ENCODE measurements around the gene TBX2.

Gene TBX2

DNA sequence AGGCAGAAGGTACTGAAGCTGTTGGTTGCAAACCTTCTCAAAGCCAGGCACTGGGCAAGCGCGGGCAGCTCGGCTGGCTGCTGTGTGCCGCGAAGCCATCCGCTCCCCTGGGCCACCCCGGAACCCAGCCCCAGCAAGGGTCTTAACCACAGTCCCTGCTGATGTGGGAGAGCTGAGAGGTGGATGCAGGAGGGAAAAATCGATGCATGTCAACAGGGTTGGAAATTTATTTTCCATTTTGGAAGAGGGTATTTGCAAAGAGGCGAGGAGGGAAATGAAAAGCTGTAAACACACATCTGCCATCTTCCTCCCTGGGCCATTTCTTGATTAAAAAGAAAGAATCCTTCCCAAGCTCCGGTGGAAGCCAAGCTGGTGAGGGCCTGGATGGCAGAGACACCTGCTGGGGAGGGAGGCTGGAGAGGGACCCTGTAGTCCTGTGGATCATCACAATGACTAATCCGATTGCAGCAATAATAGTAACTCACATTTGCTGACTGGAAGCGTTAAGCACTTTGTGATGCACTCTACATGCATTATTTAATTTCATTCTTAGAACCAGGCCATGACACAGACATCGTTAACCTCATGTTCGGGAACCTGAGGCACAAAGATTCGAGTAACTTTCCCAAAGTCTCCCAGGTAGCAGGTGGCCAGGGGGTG lies 13.9 kb upstream of the TBX2 start:
- CTCF ChIA-PET, result interaction anchor here (0.9 to 1.5 kb wide), 4 partner anchors 8 to 416 kb away, joined by 3 to 6 read pairs (median 4); no protein-coding TSS in a partner anchor
- H3K4me3 ChIP-seq (ENCODE audit: low read depth, low read length), result no peak overlapping the region
- DNase-seq (ENCODE audit: low read depth, low spot score), result no peak
- TF ChIP-seq, protein P1, sequence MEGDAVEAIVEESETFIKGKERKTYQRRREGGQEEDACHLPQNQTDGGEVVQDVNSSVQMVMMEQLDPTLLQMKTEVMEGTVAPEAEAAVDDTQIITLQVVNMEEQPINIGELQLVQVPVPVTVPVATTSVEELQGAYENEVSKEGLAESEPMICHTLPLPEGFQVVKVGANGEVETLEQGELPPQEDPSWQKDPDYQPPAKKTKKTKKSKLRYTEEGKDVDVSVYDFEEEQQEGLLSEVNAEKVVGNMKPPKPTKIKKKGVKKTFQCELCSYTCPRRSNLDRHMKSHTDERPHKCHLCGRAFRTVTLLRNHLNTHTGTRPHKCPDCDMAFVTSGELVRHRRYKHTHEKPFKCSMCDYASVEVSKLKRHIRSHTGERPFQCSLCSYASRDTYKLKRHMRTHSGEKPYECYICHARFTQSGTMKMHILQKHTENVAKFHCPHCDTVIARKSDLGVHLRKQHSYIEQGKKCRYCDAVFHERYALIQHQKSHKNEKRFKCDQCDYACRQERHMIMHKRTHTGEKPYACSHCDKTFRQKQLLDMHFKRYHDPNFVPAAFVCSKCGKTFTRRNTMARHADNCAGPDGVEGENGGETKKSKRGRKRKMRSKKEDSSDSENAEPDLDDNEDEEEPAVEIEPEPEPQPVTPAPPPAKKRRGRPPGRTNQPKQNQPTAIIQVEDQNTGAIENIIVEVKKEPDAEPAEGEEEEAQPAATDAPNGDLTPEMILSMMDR (IDR thresholded peaks at IDR 0.05; ENCODE audit: insufficient read depth, low read length, missing control alignments), result no peak
- POLR2A ChIA-PET, result interaction anchor here (0.6 kb wide), 1 partner anchor 12 kb away, joined by 3 read pairs; no protein-coding TSS in a partner anchor

GRCh38 chr17:61386251-61386650 lies 13.4 kb upstream of the TBX2 start:
- H3K4me3 ChIP-seq (ENCODE audit: low read depth, low read length), result no peak overlapping the region
- DNase-seq (ENCODE audit: low read depth, low spot score), result no peak
- POLR2A ChIA-PET, result no interaction called here
- CTCF ChIA-PET, result interaction anchor here (0.9 to 1.5 kb wide), 5 partner anchors 7 to 416 kb away, joined by 3 to 6 read pairs (median 4); no protein-coding TSS in a partner anchor
- TF ChIP-seq, protein P1 (IDR thresholded peaks at IDR 0.05; ENCODE audit: insufficient read depth, low read length, missing control alignments), result no peak

GRCh38 chr17:61387011-61387410 lies 12.6 kb upstream of the TBX2 start:
- POLR2A ChIA-PET, result no interaction called here
- H3K4me3 ChIP-seq (ENCODE audit: low read depth, low read length), result no peak overlapping the region
- no peak for DNase-seq (ENCODE audit: low read depth, low spot score)
- TF ChIP-seq, protein P1 (IDR thresholded peaks at IDR 0.05; ENCODE audit: insufficient read depth, low read length, missing control alignments), result no peak
- CTCF ChIA-PET, result interaction anchor here (0.7 to 1.5 kb wide), 6 partner anchors 9 to 387 kb away, joined by 3 to 5 read pairs (median 4); no protein-coding TSS in a partner anchor

DNA sequence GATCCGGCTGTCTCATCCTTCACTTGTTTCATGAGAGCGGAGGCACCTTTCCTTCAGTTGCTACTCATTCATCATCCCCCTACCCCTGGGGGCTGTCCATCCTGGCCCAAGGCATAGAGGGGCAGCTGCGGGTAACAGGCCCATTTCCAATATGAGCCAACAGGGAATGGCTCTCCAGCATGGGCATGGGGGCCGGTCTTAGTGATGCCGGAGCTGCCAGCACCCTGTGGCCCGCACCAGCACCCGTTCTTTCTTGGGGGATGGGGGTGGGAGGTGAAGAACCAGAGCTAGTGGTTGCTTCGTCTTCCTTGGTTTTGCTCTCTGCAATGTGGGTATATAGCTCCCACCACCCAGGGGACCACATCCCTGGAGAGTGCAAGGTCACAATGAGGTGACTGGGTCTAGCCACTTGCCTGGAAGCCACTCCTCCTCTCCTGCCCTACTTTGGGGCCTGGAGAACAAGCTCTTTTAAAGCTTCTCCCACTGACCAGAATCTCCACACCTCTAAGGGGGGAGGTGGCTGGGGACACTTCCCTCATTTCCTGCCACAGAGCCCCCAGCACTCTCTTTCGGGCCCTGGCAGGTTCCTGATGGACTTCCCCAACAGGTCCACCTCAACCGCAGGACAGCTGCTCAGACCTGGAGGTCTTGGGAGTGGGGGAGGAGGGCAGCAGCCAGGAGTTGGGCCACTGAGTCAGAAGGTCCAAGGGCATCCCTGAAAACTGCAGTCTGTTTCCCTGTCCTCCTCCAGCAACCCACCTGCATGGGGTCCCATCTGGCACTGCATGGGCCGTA lies 11.9 kb upstream of the TBX2 start:
- no peak for DNase-seq (ENCODE audit: low read depth, low spot score)
- TF ChIP-seq, protein P1 (IDR thresholded peaks at IDR 0.05; ENCODE audit: insufficient read depth, low read length, missing control alignments), result no peak
- ChIA-PET CTCF (interaction anchor here (0.7 to 1.5 kb wide), 6 partner anchors 8 to 387 kb away, joined by 3 to 5 read pairs (median 4); no protein-coding TSS in a partner anchor), POLR2A (no interaction called here)
- no peak overlapping the region for H3K4me3 ChIP-seq (ENCODE audit: low read depth, low read length)

- TF ChIP-seq, protein P1 (IDR thresholded peaks at IDR 0.05; ENCODE audit: insufficient read depth, low read length, missing control alignments), result no peak
- ChIA-PET CTCF (interaction anchor here (1.0 to 7.0 kb wide), 10 partner anchors 7 to 388 kb away, joined by 3 to 54 read pairs (median 6); no protein-coding TSS in a partner anchor), POLR2A (no interaction called here)
- no peak overlapping the region for H3K4me3 ChIP-seq (ENCODE audit: low read depth, low read length)
- DNase-seq (ENCODE audit: low read depth, low spot score), result no peak
Observed at GRCh38 chr17:61388561-61389356, 10.9 kb upstream of the TBX2 start.
